HepG2 (cell line): Measurements from ENCODE around the gene PRPF38B.
"Not testable (repeated sequence)": the region's sequence is repeated elsewhere in the genome, so short reads cannot be mapped to it uniquely, and the experiment has no call there.

Experiments used
- BHLHE40 ChIP-seq: IDR thresholded peaks from 2 replicates; pipeline ENCODE4 v1.6.1; 2011; ENCODE audit warnings: low read length, improper control_type of control experiment
- EED ChIP-seq: sonication (generic); formaldehyde crosslinking; IDR thresholded peaks from 2 replicates; pipeline ENCODE4 v1.5.0; 2020; ENCODE audit warnings: mild to moderate bottlenecking, missing genetic modification reagents
- HDAC2 ChIP-seq: sonication (generic); formaldehyde crosslinking; IDR thresholded peaks from 2 replicates; pipeline ENCODE4 v1.4.0; 2020; ENCODE audit warnings: missing genetic modification reagents
- HMG20A ChIP-seq: IDR thresholded peaks from 2 replicates; pipeline ENCODE4 v1.6.1; 2016; ENCODE audit warnings: borderline replicate concordance
- JUNB ChIP-seq: sonication (generic); formaldehyde crosslinking; IDR thresholded peaks from 2 replicates; pipeline ENCODE4 v1.8.0; 2022; ENCODE audit warnings: missing genetic modification reagents, mild to moderate bottlenecking, borderline replicate concordance
- JUND ChIP-seq: sonication (generic); formaldehyde crosslinking; IDR thresholded peaks from 2 replicates; pipeline ENCODE4 v1.8.0; 2022; ENCODE audit warnings: mild to moderate bottlenecking, missing genetic modification reagents
- MED8 ChIP-seq: sonication (generic); formaldehyde crosslinking; IDR thresholded peaks from 2 replicates; pipeline ENCODE4 v1.8.1; 2023; ENCODE audit warnings: mild to moderate bottlenecking, missing genetic modification reagents; ENCODE audit not compliant: insufficient replicate concordance
- POLR2A ChIP-seq, 2 experiments: IDR thresholded peaks; 2 replicates each; pipeline ENCODE4 v1.6.1; 2011; ENCODE audit warnings: low read depth in 2 of 2, low read length in 2 of 2, mild to moderate bottlenecking in 1 of 2, moderate library complexity in 1 of 2; ENCODE audit not compliant: insufficient read depth in 1 of 2
- POLR2AphosphoS5 ChIP-seq: IDR thresholded peaks from 2 replicates; pipeline ENCODE4 v1.6.1; 2012; ENCODE audit warnings: low read depth, low read length
- ZKSCAN1 ChIP-seq: fragments of 150-350 bp; IDR thresholded peaks from 2 replicates; pipeline ENCODE4 v1.6.1; 2014; ENCODE audit warnings: low read length
- ZNF24 ChIP-seq: fragments of 450-650 bp; IDR thresholded peaks from 2 replicates; pipeline ENCODE4 v1.6.1; 2017; ENCODE audit warnings: antibody characterized with exemption, mild to moderate bottlenecking
- ZSCAN30 ChIP-seq: sonication (generic); formaldehyde crosslinking; IDR thresholded peaks from 2 replicates; pipeline ENCODE4 v1.5.0; 2020; ENCODE audit warnings: mild to moderate bottlenecking, missing genetic modification reagents
- TF ChIP-seq, protein P1 (sequence below): sonication (generic); formaldehyde crosslinking; IDR thresholded peaks from 2 replicates; pipeline ENCODE4 v1.5.0; 2020; ENCODE audit warnings: mild to moderate bottlenecking, missing genetic modification reagents, moderate library complexity

GRCh38 chr1:108681701-108682100 is 10.4 kb upstream of the PRPF38B start:
- TF ChIP-seq HDAC2 (CRISPR knock-in tag); POLR2AphosphoS5; POLR2A (IDR thresholded peaks at IDR 0.05; ENCODE audit: insufficient read depth in 1 of 2, low read depth in 2 of 2, low read length in 2 of 2); JUND (CRISPR knock-in tag); HMG20A; MED8 (CRISPR knock-in tag); ZNF24; ZSCAN30 (CRISPR knock-in tag); EED (CRISPR knock-in tag); ZKSCAN1; JUNB; BHLHE40: not testable (repeated sequence)
- TF ChIP-seq, protein P1, sequence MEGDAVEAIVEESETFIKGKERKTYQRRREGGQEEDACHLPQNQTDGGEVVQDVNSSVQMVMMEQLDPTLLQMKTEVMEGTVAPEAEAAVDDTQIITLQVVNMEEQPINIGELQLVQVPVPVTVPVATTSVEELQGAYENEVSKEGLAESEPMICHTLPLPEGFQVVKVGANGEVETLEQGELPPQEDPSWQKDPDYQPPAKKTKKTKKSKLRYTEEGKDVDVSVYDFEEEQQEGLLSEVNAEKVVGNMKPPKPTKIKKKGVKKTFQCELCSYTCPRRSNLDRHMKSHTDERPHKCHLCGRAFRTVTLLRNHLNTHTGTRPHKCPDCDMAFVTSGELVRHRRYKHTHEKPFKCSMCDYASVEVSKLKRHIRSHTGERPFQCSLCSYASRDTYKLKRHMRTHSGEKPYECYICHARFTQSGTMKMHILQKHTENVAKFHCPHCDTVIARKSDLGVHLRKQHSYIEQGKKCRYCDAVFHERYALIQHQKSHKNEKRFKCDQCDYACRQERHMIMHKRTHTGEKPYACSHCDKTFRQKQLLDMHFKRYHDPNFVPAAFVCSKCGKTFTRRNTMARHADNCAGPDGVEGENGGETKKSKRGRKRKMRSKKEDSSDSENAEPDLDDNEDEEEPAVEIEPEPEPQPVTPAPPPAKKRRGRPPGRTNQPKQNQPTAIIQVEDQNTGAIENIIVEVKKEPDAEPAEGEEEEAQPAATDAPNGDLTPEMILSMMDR (CRISPR knock-in tag), result not testable (repeated sequence)
